ENCODE results near the gene C9. TPM values are rescaled to one million over a fixed set of nuclear protein-coding genes. Genes with fewer than 3 reads are reported as not detected.

C9 gene
- total and polyA plus RNA-seq, 2 experiments from 2014 or later = not detected

- H3K36me3 ChIP-seq (ENCODE audit: insufficient read depth) = no peaks in the 10 kb centered on the region
- peaks cover 34% of the 10 kb centered on the region for H3K4me1 Mint-ChIP-seq
- no peaks in the 10 kb centered on the region for H3K79me2 ChIP-seq (replicated peaks; ENCODE audit: insufficient read depth)
- H3K36me3 Mint-ChIP-seq (ENCODE audit: low read depth) = no peaks in the 10 kb centered on the region
- no peaks in the 10 kb centered on the region for H4K20me1 ChIP-seq (replicated peaks; ENCODE audit: insufficient read depth)
- no peaks in the 10 kb centered on the region for H3K27me3 Mint-ChIP-seq (ENCODE audit: insufficient read depth, low read depth, poor library complexity)
- H3F3A ChIP-seq (replicated peaks; ENCODE audit: low read depth) = no peaks in the 10 kb centered on the region
- H3K4me2 ChIP-seq = no peak overlapping the region
- no peak for TF ChIP-seq EZH2phosphoT487 (IDR thresholded peaks at IDR 0.05; ENCODE audit: unreplicated experiment)
- DNase-seq (ENCODE audit: low spot score) (no peak), ATAC-seq (no peak)
- no peak overlapping the region for H3K27ac ChIP-seq (ENCODE audit: low read depth)
- no peak overlapping the region for H2AFZ ChIP-seq
- H3K27ac Mint-ChIP-seq = no peak overlapping the region
- peaks cover 22% of the 10 kb centered on the region for H3K4me1 ChIP-seq (ENCODE audit: insufficient read depth)
- no peaks in the 10 kb centered on the region for H3K9me3 Mint-ChIP-seq
- H3K27me3 ChIP-seq (ENCODE audit: insufficient read depth) = no peaks in the 10 kb centered on the region
- H3K4me3 ChIP-seq = no peak overlapping the region
- no peak overlapping the region for H3K4me3 Mint-ChIP-seq
- H3K9me2 ChIP-seq (ENCODE audit: insufficient read depth) = no peaks in the 10 kb centered on the region; the same call in 1 of the 2 replicates
Measured at GRCh38 chr5:39411061-39411460, 46.8 kb upstream of the C9 start.

GRCh38 chr5:39409033-39409432 lies 44.7 kb upstream of the C9 start:
- H3K4me3 Mint-ChIP-seq = no peak overlapping the region
- H3K79me2 ChIP-seq (replicated peaks; ENCODE audit: insufficient read depth) = no peaks in the 10 kb centered on the region
- H3K4me2 ChIP-seq = no peak overlapping the region
- no peak for ATAC-seq
- TF ChIP-seq, protein P1, sequence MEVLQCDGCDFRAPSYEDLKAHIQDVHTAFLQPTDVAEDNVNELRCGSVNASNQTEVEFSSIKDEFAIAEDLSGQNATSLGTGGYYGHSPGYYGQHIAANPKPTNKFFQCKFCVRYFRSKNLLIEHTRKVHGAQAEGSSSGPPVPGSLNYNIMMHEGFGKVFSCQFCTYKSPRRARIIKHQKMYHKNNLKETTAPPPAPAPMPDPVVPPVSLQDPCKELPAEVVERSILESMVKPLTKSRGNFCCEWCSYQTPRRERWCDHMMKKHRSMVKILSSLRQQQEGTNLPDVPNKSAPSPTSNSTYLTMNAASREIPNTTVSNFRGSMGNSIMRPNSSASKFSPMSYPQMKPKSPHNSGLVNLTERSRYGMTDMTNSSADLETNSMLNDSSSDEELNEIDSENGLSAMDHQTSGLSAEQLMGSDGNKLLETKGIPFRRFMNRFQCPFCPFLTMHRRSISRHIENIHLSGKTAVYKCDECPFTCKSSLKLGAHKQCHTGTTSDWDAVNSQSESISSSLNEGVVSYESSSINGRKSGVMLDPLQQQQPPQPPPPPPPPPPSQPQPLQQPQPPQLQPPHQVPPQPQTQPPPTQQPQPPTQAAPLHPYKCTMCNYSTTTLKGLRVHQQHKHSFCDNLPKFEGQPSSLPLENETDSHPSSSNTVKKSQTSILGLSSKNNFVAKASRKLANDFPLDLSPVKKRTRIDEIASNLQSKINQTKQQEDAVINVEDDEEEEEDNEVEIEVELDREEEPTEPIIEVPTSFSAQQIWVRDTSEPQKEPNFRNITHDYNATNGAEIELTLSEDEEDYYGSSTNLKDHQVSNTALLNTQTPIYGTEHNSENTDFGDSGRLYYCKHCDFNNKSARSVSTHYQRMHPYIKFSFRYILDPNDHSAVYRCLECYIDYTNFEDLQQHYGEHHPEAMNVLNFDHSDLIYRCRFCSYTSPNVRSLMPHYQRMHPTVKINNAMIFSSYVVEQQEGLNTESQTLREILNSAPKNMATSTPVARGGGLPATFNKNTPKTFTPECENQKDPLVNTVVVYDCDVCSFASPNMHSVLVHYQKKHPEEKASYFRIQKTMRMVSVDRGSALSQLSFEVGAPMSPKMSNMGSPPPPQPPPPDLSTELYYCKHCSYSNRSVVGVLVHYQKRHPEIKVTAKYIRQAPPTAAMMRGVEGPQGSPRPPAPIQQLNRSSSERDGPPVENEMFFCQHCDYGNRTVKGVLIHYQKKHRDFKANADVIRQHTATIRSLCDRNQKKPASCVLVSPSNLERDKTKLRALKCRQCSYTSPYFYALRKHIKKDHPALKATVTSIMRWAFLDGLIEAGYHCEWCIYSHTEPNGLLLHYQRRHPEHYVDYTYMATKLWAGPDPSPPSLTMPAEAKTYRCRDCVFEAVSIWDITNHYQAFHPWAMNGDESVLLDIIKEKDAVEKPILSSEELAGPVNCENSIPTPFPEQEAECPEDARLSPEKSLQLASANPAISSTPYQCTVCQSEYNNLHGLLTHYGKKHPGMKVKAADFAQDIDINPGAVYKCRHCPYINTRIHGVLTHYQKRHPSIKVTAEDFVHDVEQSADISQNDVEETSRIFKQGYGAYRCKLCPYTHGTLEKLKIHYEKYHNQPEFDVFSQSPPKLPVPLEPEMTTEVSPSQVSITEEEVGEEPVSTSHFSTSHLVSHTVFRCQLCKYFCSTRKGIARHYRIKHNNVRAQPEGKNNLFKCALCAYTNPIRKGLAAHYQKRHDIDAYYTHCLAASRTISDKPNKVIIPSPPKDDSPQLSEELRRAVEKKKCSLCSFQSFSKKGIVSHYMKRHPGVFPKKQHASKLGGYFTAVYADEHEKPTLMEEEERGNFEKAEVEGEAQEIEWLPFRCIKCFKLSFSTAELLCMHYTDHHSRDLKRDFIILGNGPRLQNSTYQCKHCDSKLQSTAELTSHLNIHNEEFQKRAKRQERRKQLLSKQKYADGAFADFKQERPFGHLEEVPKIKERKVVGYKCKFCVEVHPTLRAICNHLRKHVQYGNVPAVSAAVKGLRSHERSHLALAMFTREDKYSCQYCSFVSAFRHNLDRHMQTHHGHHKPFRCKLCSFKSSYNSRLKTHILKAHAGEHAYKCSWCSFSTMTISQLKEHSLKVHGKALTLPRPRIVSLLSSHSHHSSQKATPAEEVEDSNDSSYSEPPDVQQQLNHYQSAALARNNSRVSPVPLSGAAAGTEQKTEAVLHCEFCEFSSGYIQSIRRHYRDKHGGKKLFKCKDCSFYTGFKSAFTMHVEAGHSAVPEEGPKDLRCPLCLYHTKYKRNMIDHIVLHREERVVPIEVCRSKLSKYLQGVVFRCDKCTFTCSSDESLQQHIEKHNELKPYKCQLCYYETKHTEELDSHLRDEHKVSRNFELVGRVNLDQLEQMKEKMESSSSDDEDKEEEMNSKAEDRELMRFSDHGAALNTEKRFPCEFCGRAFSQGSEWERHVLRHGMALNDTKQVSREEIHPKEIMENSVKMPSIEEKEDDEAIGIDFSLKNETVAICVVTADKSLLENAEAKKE (CRISPR knock-in tag; IDR thresholded peaks at IDR 0.05) = no peak
- TF ChIP-seq CTCF (conservative IDR thresholded peaks at IDR 0.05; ENCODE audit: low read depth in 2 of 2) (no peak), STAT1 (IDR thresholded peaks at IDR 0.05; ENCODE audit: unreplicated experiment) (no peak)
- TF ChIP-seq, protein P2, sequence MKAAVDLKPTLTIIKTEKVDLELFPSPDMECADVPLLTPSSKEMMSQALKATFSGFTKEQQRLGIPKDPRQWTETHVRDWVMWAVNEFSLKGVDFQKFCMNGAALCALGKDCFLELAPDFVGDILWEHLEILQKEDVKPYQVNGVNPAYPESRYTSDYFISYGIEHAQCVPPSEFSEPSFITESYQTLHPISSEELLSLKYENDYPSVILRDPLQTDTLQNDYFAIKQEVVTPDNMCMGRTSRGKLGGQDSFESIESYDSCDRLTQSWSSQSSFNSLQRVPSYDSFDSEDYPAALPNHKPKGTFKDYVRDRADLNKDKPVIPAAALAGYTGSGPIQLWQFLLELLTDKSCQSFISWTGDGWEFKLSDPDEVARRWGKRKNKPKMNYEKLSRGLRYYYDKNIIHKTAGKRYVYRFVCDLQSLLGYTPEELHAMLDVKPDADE (IDR thresholded peaks at IDR 0.05) = no peak
- H3F3A ChIP-seq (replicated peaks; ENCODE audit: low read depth) = no peaks in the 10 kb centered on the region
- no peaks in the 10 kb centered on the region for H4K20me1 ChIP-seq (replicated peaks; ENCODE audit: insufficient read depth)
- no peak for DNase-seq (ENCODE audit: low spot score)
- no peak overlapping the region for H3K27ac ChIP-seq (ENCODE audit: low read depth)
- no peaks in the 10 kb centered on the region for H3K36me3 Mint-ChIP-seq (ENCODE audit: low read depth)
- no peaks in the 10 kb centered on the region for H3K9me3 Mint-ChIP-seq
- H3K4me1 Mint-ChIP-seq = peaks cover 30% of the 10 kb centered on the region
- no peaks in the 10 kb centered on the region for H3K36me3 ChIP-seq (ENCODE audit: insufficient read depth)
- H3K4me3 ChIP-seq = no peak overlapping the region
- no peaks in the 10 kb centered on the region; the same call in 1 of the 2 replicates for H3K9me2 ChIP-seq (ENCODE audit: insufficient read depth)
- no peak overlapping the region for H3K27ac Mint-ChIP-seq
- no peaks in the 10 kb centered on the region for H3K27me3 Mint-ChIP-seq (ENCODE audit: insufficient read depth, low read depth, poor library complexity)
- H2AFZ ChIP-seq = no peak overlapping the region
- peaks cover 22% of the 10 kb centered on the region for H3K4me1 ChIP-seq (ENCODE audit: insufficient read depth)
- H3K27me3 ChIP-seq (ENCODE audit: insufficient read depth) = no peaks in the 10 kb centered on the region

All from GM23338 (cell line).